PFSK-1 (cell line): ENCODE results near the gene KRTAP9-6.
"Not testable (repeated sequence)": the region's sequence is repeated elsewhere in the genome, so short reads cannot be mapped to it uniquely, and the experiment has no call there.

Experiments used
- FOXP2 ChIP-seq: optimal IDR thresholded peaks from 2 replicates; pipeline ENCODE3; 2011; ENCODE audit warnings: borderline replicate concordance, control low read depth, inconsistent platforms; ENCODE audit not compliant: insufficient read depth; ENCODE audit errors: extremely low read length, extremely low read depth
- POLR2AphosphoS5 ChIP-seq: IDR thresholded peaks from 2 replicates; pipeline ENCODE4 v1.6.1; 2012; ENCODE audit warnings: low read depth, mild to moderate bottlenecking, control low read depth, low read length, moderate library complexity
- REST ChIP-seq, 2 experiments: IDR thresholded peaks; 2 replicates each; pipeline versions ENCODE4 v1.6.1 to v1.8.0; 2011 to 2012; ENCODE audit warnings: low read depth in 2 of 2, low read length in 2 of 2, control low read depth in 1 of 2, inconsistent platforms in 1 of 2, mild to moderate bottlenecking in 1 of 2, moderate library complexity in 1 of 2; ENCODE audit not compliant: insufficient read depth in 1 of 2
- SIN3A ChIP-seq: IDR thresholded peaks from 2 replicates; pipeline ENCODE4 v1.6.1; 2012; ENCODE audit warnings: mild to moderate bottlenecking, low read length, moderate library complexity, borderline replicate concordance; ENCODE audit not compliant: insufficient read depth
- TAF1 ChIP-seq: IDR thresholded peaks from 2 replicates; pipeline ENCODE4 v1.6.1; 2012; ENCODE audit warnings: low read length, control low read depth, borderline replicate concordance; ENCODE audit not compliant: insufficient read depth

KRTAP9-6 gene

DNA sequence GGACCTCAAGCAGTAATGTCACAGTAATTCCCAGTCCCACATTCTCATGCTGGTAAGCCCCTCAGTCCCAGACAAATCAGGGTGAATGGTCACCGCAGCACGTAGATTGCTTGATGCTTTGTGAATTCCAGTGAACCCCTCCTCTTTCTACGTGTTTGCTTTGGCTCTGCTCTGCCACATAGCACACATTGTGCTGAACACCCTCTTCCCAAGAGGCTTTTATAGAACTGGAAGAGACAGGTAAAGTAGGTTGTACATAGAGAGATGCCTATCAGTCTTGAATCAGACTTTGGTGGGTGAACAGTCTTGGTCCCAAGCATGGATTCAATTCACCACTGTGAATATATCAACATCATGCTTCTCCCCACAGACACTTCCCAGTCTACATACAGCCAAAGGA, 579 bp upstream of the KRTAP9-6 start:
- TF ChIP-seq TAF1, result no peak
- no peak for TF ChIP-seq REST (IDR thresholded peaks at IDR 0.05; ENCODE audit: insufficient read depth in 1 of 2, low read depth in 2 of 2, low read length in 2 of 2)
- no peak for TF ChIP-seq FOXP2
- TF ChIP-seq POLR2AphosphoS5, result no peak
- no peak for TF ChIP-seq SIN3A

DNA sequence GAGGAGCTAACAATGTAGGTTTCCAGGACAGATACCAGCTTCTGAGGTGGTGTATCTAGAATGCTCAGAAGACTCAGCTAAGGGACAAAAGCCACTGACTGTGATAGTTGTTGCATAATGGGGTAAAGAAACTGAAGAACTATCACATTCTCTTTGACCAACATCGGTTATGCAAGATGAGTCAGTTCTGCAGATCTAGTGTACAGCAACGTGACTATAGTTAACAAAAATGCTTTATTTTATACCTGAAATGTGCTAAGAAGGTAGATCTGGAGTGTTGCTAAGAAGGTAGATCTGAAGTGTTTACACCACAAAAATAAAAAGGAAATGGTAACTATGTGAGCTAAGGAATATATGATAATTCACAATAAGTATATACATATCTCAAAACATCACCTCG, 2.5 kb downstream of the KRTAP9-6 start:
- TF ChIP-seq TAF1 (no peak), POLR2AphosphoS5 (no peak), FOXP2 (no peak), REST (IDR thresholded peaks at IDR 0.05; ENCODE audit: insufficient read depth in 1 of 2, low read depth in 2 of 2, low read length in 2 of 2) (no peak), SIN3A (no peak)

DNA sequence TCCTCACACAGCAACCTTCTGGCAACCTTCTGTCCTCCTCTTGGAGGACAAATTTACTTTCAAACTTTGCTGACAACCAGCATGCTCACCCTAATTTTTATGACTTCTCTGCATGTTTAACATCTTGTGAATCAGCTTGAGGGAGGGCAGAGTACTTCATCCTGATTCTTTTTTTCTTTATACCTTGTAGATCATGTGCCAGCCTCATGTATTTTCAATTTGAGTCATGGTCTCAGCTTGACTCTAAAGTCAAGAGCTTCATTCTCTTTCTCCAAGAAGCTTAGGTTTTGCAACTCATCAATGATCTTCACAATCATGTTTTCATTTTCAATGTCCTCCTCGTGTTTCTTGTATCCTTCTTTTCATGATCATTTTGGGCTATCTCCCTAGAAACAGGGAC, 6.7 kb downstream of the KRTAP9-6 start:
- TF ChIP-seq TAF1, result no peak
- TF ChIP-seq POLR2AphosphoS5, result no peak
- no peak for TF ChIP-seq FOXP2

DNA sequence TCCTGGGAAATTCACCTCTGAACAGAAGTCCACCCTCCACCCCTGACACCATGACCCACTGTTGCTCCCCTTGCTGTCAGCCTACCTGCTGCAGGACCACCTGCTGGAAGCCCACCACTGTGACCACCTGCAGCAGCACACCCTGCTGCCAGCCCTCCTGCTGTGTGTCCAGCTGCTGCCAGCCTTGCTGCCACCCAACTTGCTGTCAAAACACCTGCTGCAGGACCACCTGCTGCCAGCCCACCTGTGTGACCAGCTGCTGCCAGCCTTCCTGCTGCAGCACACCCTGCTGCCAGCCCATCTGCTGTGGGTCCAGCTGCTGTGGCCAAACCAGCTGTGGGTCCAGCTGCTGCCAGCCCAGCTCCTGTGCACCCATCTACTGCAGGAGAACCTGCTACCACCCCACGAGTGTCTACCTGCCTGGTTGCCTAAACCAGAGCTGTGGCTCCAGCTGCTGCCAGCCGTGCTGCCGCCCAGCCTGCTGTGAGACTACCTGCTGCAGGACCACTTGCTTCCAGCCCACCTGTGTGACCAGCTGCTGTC, 10.5 kb downstream of the KRTAP9-6 start, which contains the start of gene KRTAP9-7:
TSS of gene KRTAP9-7 (plus strand) at position 51 of the 543 bp plus-strand sequence. CDS start at position 51, 0 bp downstream.
- not testable (repeated sequence) for TF ChIP-seq REST (IDR thresholded peaks at IDR 0.05; ENCODE audit: insufficient read depth in 1 of 2, low read depth in 2 of 2, low read length in 2 of 2); TAF1; FOXP2

DNA sequence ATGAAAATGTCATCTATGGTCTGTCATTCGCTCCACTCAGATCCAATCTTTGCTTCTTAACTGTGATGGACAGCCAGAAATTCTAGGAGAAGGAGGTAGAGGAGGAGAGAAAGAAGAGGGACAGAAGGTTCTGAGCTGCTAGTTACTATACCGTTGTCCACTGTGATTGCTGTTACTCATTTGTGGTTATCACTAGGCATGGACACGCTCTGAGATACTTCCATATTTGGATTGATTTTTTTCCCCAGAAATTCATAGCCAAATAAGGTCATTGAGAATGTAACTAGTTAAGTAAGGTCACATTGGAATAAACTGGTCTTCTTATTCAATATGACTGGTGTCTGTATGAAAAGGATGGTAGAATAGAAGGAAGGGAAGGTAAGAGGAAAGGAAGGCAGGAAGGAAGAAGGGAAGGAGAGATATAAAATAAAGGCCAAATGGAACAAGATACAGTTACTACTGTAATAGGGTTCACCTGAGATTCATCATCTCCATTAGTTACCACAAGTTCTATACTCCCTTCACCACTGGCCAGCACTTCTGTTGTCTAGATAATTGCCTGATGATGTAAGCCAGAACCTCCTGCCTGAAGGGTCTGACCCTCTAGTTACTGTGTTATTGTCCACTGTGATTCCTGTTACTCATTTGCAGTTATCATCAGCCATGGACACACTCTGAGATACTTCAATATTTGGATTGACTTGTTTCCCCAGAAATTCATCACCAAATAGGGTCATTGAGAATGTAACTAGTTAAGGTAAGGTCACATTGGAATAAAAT, 13.2 kb downstream of the KRTAP9-6 start:
- TF ChIP-seq SIN3A (no peak), POLR2AphosphoS5 (no peak), TAF1 (no peak), FOXP2 (no peak), REST (IDR thresholded peaks at IDR 0.05; ENCODE audit: insufficient read depth in 1 of 2, low read depth in 2 of 2, low read length in 2 of 2) (no peak)
